Measurements from ENCODE around the gene HSPA5.
"Not testable (repeated sequence)": the region's sequence is repeated elsewhere in the genome, so short reads cannot be mapped to it uniquely, and the experiment has no call there.

Gene HSPA5

GRCh38 chr9:125235804-125236519 lies 5.2 kb downstream of the HSPA5 start:
- Histone ChIP-seq H3K79me2 (ENCODE audit: low read length) (peaks cover 62% of the 10 kb centered on the region), H3K27me3 (ENCODE audit: low read depth, low read length) (no peaks in the 10 kb centered on the region), H3K36me3 (replicated peaks; ENCODE audit: low read depth, low read length) (peaks cover 59% of the 10 kb centered on the region), H2AFZ (ENCODE audit: low read depth, low read length) (no peak overlapping the region), H3K4me1 (ENCODE audit: low read length) (peaks cover 21% of the 10 kb centered on the region), H3K9me3 (ENCODE audit: insufficient read depth, low read length) (no peaks in the 10 kb centered on the region), H4K20me1 (ENCODE audit: insufficient read depth, low read length) (peaks cover 54% of the 10 kb centered on the region), H3K4me3 (ENCODE audit: low read length) (no peak overlapping the region), H3K9ac (ENCODE audit: low read length) (no peak overlapping the region), H3K4me2 (ENCODE audit: low read length) (no peak overlapping the region), H3K27ac (ENCODE audit: low read length) (no peak overlapping the region)
- no peak for TF ChIP-seq EZH2phosphoT487 (IDR thresholded peaks at IDR 0.05; ENCODE audit: low read depth)
- TF ChIP-seq, protein P1, sequence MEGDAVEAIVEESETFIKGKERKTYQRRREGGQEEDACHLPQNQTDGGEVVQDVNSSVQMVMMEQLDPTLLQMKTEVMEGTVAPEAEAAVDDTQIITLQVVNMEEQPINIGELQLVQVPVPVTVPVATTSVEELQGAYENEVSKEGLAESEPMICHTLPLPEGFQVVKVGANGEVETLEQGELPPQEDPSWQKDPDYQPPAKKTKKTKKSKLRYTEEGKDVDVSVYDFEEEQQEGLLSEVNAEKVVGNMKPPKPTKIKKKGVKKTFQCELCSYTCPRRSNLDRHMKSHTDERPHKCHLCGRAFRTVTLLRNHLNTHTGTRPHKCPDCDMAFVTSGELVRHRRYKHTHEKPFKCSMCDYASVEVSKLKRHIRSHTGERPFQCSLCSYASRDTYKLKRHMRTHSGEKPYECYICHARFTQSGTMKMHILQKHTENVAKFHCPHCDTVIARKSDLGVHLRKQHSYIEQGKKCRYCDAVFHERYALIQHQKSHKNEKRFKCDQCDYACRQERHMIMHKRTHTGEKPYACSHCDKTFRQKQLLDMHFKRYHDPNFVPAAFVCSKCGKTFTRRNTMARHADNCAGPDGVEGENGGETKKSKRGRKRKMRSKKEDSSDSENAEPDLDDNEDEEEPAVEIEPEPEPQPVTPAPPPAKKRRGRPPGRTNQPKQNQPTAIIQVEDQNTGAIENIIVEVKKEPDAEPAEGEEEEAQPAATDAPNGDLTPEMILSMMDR (IDR thresholded peaks at IDR 0.05; ENCODE audit: low read depth, low read length), result no peak

DNA sequence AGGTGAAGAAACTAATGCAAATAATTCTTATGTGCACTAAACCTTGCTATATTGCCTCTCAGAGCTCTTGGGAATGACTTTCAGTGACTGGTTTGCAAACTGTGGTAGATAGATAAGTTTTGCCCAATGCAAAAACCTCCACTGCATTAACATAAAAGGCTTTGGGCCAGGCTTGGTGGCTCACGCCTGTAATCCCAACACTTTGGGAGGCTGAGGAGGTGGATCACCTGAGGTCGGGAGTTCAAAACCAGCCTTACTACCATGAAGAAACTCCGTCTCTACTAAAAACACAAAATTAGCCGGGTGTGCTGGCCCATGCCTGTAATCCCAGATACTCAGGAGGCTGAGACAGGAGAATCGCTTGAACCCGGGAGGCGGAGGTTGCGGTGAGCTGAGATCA lies 7.0 kb downstream of the HSPA5 start:
- Histone ChIP-seq H4K20me1 (ENCODE audit: insufficient read depth, low read length) (peaks cover 44% of the 10 kb centered on the region), H3K36me3 (replicated peaks; ENCODE audit: low read depth, low read length) (peaks cover 46% of the 10 kb centered on the region), H3K4me1 (ENCODE audit: low read length) (peaks cover 11% of the 10 kb centered on the region), H3K79me2 (ENCODE audit: low read length) (peaks cover 43% of the 10 kb centered on the region)
- H3K27me3 ChIP-seq (ENCODE audit: low read depth, low read length); H3K9me3 ChIP-seq (ENCODE audit: insufficient read depth, low read length); H2AFZ ChIP-seq (ENCODE audit: low read depth, low read length); H3K4me2 ChIP-seq (ENCODE audit: low read length); H3K9ac ChIP-seq (ENCODE audit: low read length); H3K4me3 ChIP-seq (ENCODE audit: low read length); H3K27ac ChIP-seq (ENCODE audit: low read length): not testable (repeated sequence)

GRCh38 chr9:125233678-125234077 lies 7.5 kb downstream of the HSPA5 start:
- no peak overlapping the region for H3K27ac ChIP-seq (ENCODE audit: low read length)
- H3K9ac ChIP-seq (ENCODE audit: low read length), result no peak overlapping the region
- H3K36me3 ChIP-seq (replicated peaks; ENCODE audit: low read depth, low read length), result peaks cover 43% of the 10 kb centered on the region
- peaks cover 39% of the 10 kb centered on the region for H3K79me2 ChIP-seq (ENCODE audit: low read length)
- no peaks in the 10 kb centered on the region for H3K9me3 ChIP-seq (ENCODE audit: insufficient read depth, low read length)
- no peak overlapping the region for H3K4me2 ChIP-seq (ENCODE audit: low read length)
- H4K20me1 ChIP-seq (ENCODE audit: insufficient read depth, low read length), result peaks cover 40% of the 10 kb centered on the region
- peaks cover 7% of the 10 kb centered on the region for H3K4me1 ChIP-seq (ENCODE audit: low read length)
- H3K27me3 ChIP-seq (ENCODE audit: low read depth, low read length), result no peaks in the 10 kb centered on the region
- no peak overlapping the region for H3K4me3 ChIP-seq (ENCODE audit: low read length)
- no peak overlapping the region for H2AFZ ChIP-seq (ENCODE audit: low read depth, low read length)
- no peak for TF ChIP-seq EZH2phosphoT487 (IDR thresholded peaks at IDR 0.05; ENCODE audit: low read depth)
- TF ChIP-seq, protein P1 (IDR thresholded peaks at IDR 0.05; ENCODE audit: low read depth, low read length), result no peak

GRCh38 chr9:125227761-125228160 lies 13.4 kb downstream of the HSPA5 start:
- peaks cover 7% of the 10 kb centered on the region for H3K36me3 ChIP-seq (replicated peaks; ENCODE audit: low read depth, low read length)
- no peak for TF ChIP-seq EZH2phosphoT487 (IDR thresholded peaks at IDR 0.05; ENCODE audit: low read depth)
- TF ChIP-seq, protein P1 (IDR thresholded peaks at IDR 0.05; ENCODE audit: low read depth, low read length), result no peak
- no peak overlapping the region for H3K9ac ChIP-seq (ENCODE audit: low read length)
- H3K4me3 ChIP-seq (ENCODE audit: low read length), result no peak overlapping the region
- H3K4me2 ChIP-seq (ENCODE audit: low read length), result no peak overlapping the region
- H2AFZ ChIP-seq (ENCODE audit: low read depth, low read length), result no peak overlapping the region
- no peaks in the 10 kb centered on the region for H3K79me2 ChIP-seq (ENCODE audit: low read length)
- H3K27ac ChIP-seq (ENCODE audit: low read length), result no peak overlapping the region
- no peaks in the 10 kb centered on the region for H3K4me1 ChIP-seq (ENCODE audit: low read length)
- H4K20me1 ChIP-seq (ENCODE audit: insufficient read depth, low read length), result no peaks in the 10 kb centered on the region
- no peaks in the 10 kb centered on the region for H3K27me3 ChIP-seq (ENCODE audit: low read depth, low read length)
- H3K9me3 ChIP-seq (ENCODE audit: insufficient read depth, low read length), result no peaks in the 10 kb centered on the region

GRCh38 chr9:125224858-125225257 lies 16.3 kb downstream of the HSPA5 start:
- H3K9me3 ChIP-seq (ENCODE audit: insufficient read depth, low read length); H2AFZ ChIP-seq (ENCODE audit: low read depth, low read length); H3K27ac ChIP-seq (ENCODE audit: low read length); H3K27me3 ChIP-seq (ENCODE audit: low read depth, low read length); H3K4me3 ChIP-seq (ENCODE audit: low read length); H3K4me1 ChIP-seq (ENCODE audit: low read length); H3K79me2 ChIP-seq (ENCODE audit: low read length); H3K9ac ChIP-seq (ENCODE audit: low read length); H4K20me1 ChIP-seq (ENCODE audit: insufficient read depth, low read length); H3K4me2 ChIP-seq (ENCODE audit: low read length): not testable (repeated sequence)
- peaks cover 13% of the 10 kb centered on the region for H3K36me3 ChIP-seq (replicated peaks; ENCODE audit: low read depth, low read length)

Measured in OCI-LY3 (cell line).